Smooth muscle cell (in vitro differentiated cells): Measurements from ENCODE around the gene SLC9A9. TPM values are rescaled to one million over a fixed set of nuclear protein-coding genes. Genes with fewer than 3 reads are reported as not detected.

Experiments used
- DNase-seq: peaks from one replicate; lab custom pipeline; 2025; ENCODE audit not compliant: unreplicated experiment; lab: John Stamatoyannopoulos, UW
- H2AFZ ChIP-seq: fragments of 200-600 bp; sonication (generic); 2 replicates; pipeline ENCODE4 v1.6.0; 2016; ENCODE audit warnings: antibody characterized with exemption, low read depth, mild to moderate bottlenecking
- H3F3A ChIP-seq: fragments of 200-600 bp; sonication (generic); 2 replicates; pipeline ENCODE4 v1.6.0; 2017; ENCODE audit warnings: antibody characterized with exemption, low read depth
- H3K27ac ChIP-seq: fragments of 200-600 bp; sonication (generic); 2 replicates; pipeline ENCODE4 v1.5.1; 2016; ENCODE audit warnings: low read depth, mild to moderate bottlenecking
- H3K27me3 ChIP-seq: fragments of 200-600 bp; sonication (generic); 2 replicates; pipeline ENCODE4 v1.6.1; 2016; ENCODE audit warnings: low read depth, mild to moderate bottlenecking
- H3K36me3 ChIP-seq: fragments of 200-600 bp; sonication (generic); 2 replicates; pipeline ENCODE4 v1.5.1; 2016; ENCODE audit warnings: low read depth
- H3K4me1 ChIP-seq: fragments of 200-600 bp; sonication (generic); 2 replicates; pipeline ENCODE4 v1.5.1; 2016; ENCODE audit warnings: low read depth
- H3K4me2 ChIP-seq: fragments of 200-600 bp; sonication (generic); 2 replicates; pipeline ENCODE4 v1.6.0; 2016; ENCODE audit warnings: mild to moderate bottlenecking
- H3K4me3 ChIP-seq: fragments of 200-600 bp; sonication (generic); 2 replicates; pipeline ENCODE4 v1.5.1; 2016; ENCODE audit warnings: mild to moderate bottlenecking
- H3K79me2 ChIP-seq: fragments of 200-600 bp; sonication (generic); 2 replicates; pipeline ENCODE4 v1.6.0; 2016; ENCODE audit warnings: low read depth, mild to moderate bottlenecking
- H3K9ac ChIP-seq: fragments of 200-600 bp; sonication (generic); 2 replicates; pipeline ENCODE4 v1.6.0; 2016; ENCODE audit warnings: low read depth
- H3K9me3 ChIP-seq: fragments of 200-600 bp; sonication (generic); replicated peaks from 2 replicates; pipeline ENCODE4 v1.5.1; 2016; ENCODE audit warnings: low read depth
- H4K20me1 ChIP-seq: fragments of 200-600 bp; sonication (generic); 2 replicates; pipeline ENCODE4 v1.6.0; 2016; ENCODE audit warnings: low read depth
- CTCF ChIP-seq: fragments of 200-600 bp; sonication (generic); IDR thresholded peaks from 2 replicates; pipeline ENCODE4 v1.5.1; 2017; ENCODE audit warnings: borderline replicate concordance, mild to moderate bottlenecking, antibody characterized with exemption; ENCODE audit not compliant: insufficient read depth, poor library complexity, severe bottlenecking
- WGBS: methylation state at CpG from one replicate; pipeline ENCODE4 v1.1.7; 2016; ENCODE audit warnings: low lambda C conversion rate; 5-methylcytosine and 5-hydroxymethylcytosine counted together
- polyA plus RNA-seq: library from polyadenylated mRNA; unstranded; fragments of >200 nt; fragmentation: Nextera tagmentation; extraction: Ambion mirVana; gene quantifications from 2 replicates; pipeline ENCODE4 v1.2.1, GENCODE V29; 2016
- total RNA-seq: library from RNA; depleted of rRNA; stranded (reverse); fragments of >200 nt; gene quantifications from 2 replicates; pipeline ENCODE4 v1.2.3, GENCODE V29; 2014

Gene SLC9A9
- total and polyA plus RNA-seq, 2 experiments from 2014 or later = 4.0 to 8.9 TPM

GRCh38 chr3:143529798-143530197 is 318.5 kb downstream of the SLC9A9 start:
- Histone ChIP-seq H4K20me1 (no peaks in the 10 kb centered on the region), H3K4me3 (no peak overlapping the region), H3F3A (no peaks in the 10 kb centered on the region), H3K79me2 (no peaks in the 10 kb centered on the region), H3K27me3 (no peaks in the 10 kb centered on the region), H3K4me1 (no peaks in the 10 kb centered on the region), H3K9me3 (no peaks in the 10 kb centered on the region), H3K4me2 (no peak overlapping the region), H3K9ac (no peak overlapping the region), H3K36me3 (no peaks in the 10 kb centered on the region), H2AFZ (no peak overlapping the region), H3K27ac (no peak overlapping the region)
- no peak for TF ChIP-seq CTCF
- DNase-seq = no peak
- WGBS = 90% methylated on average over 3 of the region's 3 CpGs

- no peak overlapping the region for H3K4me2 ChIP-seq
- H3K27ac ChIP-seq = no peak overlapping the region
- TF ChIP-seq CTCF = no peak
- no peak overlapping the region for H3K9ac ChIP-seq
- no peak for DNase-seq
- H3K36me3 ChIP-seq = no peaks in the 10 kb centered on the region
- no peaks in the 10 kb centered on the region for H4K20me1 ChIP-seq
- no peaks in the 10 kb centered on the region for H3K4me1 ChIP-seq
- no peak overlapping the region for H3K4me3 ChIP-seq
- no peaks in the 10 kb centered on the region for H3K79me2 ChIP-seq
- no peaks in the 10 kb centered on the region for H3K27me3 ChIP-seq
- H3F3A ChIP-seq = no peaks in the 10 kb centered on the region
- no peaks in the 10 kb centered on the region for H3K9me3 ChIP-seq
- no peak overlapping the region for H2AFZ ChIP-seq
- WGBS = 86% methylated on average over 5 of the region's 5 CpGs
Measured at GRCh38 chr3:143529018-143529478, 319.2 kb downstream of the SLC9A9 start.

- no peak overlapping the region for H3K4me2 ChIP-seq
- H3F3A ChIP-seq = no peaks in the 10 kb centered on the region
- peak overlapping the region; percentile 45 for H3K27ac ChIP-seq
- no peak overlapping the region for H3K4me3 ChIP-seq
- H3K4me1 ChIP-seq = no peaks in the 10 kb centered on the region
- H3K27me3 ChIP-seq = no peaks in the 10 kb centered on the region
- no peak for TF ChIP-seq CTCF
- no peaks in the 10 kb centered on the region for H3K36me3 ChIP-seq
- no peaks in the 10 kb centered on the region for H3K79me2 ChIP-seq
- peak overlapping the region; percentile 26 for H3K9ac ChIP-seq
- WGBS = 37% methylated on average over 1 of the region's 1 CpG
- no peaks in the 10 kb centered on the region for H4K20me1 ChIP-seq
- DNase-seq = no peak
- peak overlapping the region; percentile 57 for H2AFZ ChIP-seq
- H3K9me3 ChIP-seq = no peaks in the 10 kb centered on the region
Measured at GRCh38 chr3:143526011-143526545, 322.2 kb downstream of the SLC9A9 start.

- TF ChIP-seq CTCF = no peak
- H3K4me3 ChIP-seq = no peak overlapping the region
- no peak for DNase-seq
- no peak overlapping the region for H2AFZ ChIP-seq
- no peaks in the 10 kb centered on the region for H3K79me2 ChIP-seq
- H3K9ac ChIP-seq = no peak overlapping the region
- WGBS = 92% methylated on average over 2 of the region's 2 CpGs
- H3F3A ChIP-seq = no peaks in the 10 kb centered on the region
- H3K9me3 ChIP-seq = no peaks in the 10 kb centered on the region
- no peak overlapping the region for H3K4me2 ChIP-seq
- H3K27me3 ChIP-seq = no peaks in the 10 kb centered on the region
- H4K20me1 ChIP-seq = no peaks in the 10 kb centered on the region
- peak overlapping the region; percentile 45 for H3K27ac ChIP-seq
- H3K36me3 ChIP-seq = no peaks in the 10 kb centered on the region
- H3K4me1 ChIP-seq = no peaks in the 10 kb centered on the region
Measured at GRCh38 chr3:143525408-143525807, 322.9 kb downstream of the SLC9A9 start.
